NCI-H524 (cell line): Measurements from ENCODE around the gene SNTN.

Experiments used
- DNase-seq, 2 experiments: peaks; one replicate each; lab custom pipeline; 2025; lab: John Stamatoyannopoulos, UW

The SNTN gene

GRCh38 chr3:63674586-63674985 is 22.1 kb downstream of the SNTN start:
- DNase-seq: peak in 1 of 2 experiments; percentile 47

- DNase-seq: no peak
Observed at GRCh38 chr3:63679186-63679585, 26.7 kb downstream of the SNTN start.

- DNase-seq: no peak
Observed at GRCh38 chr3:63684081-63684480, 31.6 kb downstream of the SNTN start.

GRCh38 chr3:63685340-63685739 is 32.9 kb downstream of the SNTN start:
- no peak for DNase-seq

- no peak for DNase-seq
Observed at GRCh38 chr3:63687278-63688225, 35.1 kb downstream of the SNTN start.

DNA sequence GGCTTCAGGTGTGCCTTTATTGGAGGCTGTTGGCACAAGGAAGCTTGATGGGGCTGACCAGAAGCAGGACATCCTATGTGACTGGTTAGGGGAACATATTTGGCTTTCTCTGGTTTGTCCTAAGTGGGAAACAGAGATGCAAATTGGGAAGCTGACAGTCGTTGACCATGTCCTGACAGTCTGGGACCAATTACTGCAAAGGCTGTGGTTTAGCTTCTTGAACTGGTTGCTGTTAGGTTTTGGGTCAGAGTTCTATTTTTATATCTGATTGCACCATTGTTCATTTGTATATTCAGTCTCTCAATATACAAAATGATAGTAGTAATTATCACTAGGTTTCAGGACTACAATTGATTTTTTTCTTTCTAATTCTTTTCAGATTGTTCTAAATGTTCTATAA is 36.8 kb downstream of the SNTN start:
- no peak for DNase-seq

- DNase-seq: no peak
Observed at GRCh38 chr3:63693351-63693750, 40.9 kb downstream of the SNTN start.

DNA sequence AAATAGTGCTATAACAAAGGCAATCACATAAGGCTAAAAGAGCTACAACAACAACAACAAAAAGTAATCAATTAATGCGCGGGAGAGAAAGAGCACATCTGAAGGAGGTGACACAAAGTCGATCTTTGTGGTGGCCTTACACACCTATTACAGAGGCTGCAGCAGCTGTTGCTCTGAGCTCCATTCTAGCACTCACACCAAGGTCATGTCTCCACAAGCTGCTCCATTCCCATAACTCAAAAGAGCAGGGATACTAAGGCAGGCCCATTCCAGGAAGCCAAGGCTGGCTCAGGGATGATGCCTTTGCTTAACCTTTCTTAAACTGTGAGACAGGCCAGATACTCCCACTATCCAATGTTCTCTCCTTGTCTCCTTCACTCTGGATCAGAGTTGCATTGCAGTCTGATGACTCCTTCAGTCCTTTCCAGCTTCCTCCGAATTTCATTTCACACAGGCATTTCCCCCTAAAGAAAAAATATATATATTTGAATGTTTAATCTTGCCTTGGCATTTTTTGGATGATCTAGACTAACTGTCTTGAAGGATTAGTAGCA is 52.7 kb downstream of the SNTN start:
- DNase-seq: no peak

GRCh38 chr3:63706321-63707085 is 54.0 kb downstream of the SNTN start:
- no peak for DNase-seq

- DNase-seq: no peak
Observed at GRCh38 chr3:63707731-63708130, 55.3 kb downstream of the SNTN start.

- DNase-seq: no peak
Observed at GRCh38 chr3:63709576-63709975, 57.1 kb downstream of the SNTN start.
